Measurements from ENCODE around the gene LGALS1. TPM values are rescaled to one million over a fixed set of nuclear protein-coding genes. Genes with fewer than 3 reads are reported as not detected.
"Not testable (repeated sequence)": the region's sequence is repeated elsewhere in the genome, so short reads cannot be mapped to it uniquely, and the experiment has no call there.

Gene LGALS1
- polyA plus RNA-seq, 1 donor (not counting 4 experiments of a cell fraction or from before 2014, with no cell fraction given): 2,086 TPM

GRCh38 chr22:37715760-37716159 lies 40.3 kb downstream of the LGALS1 start:
- Histone ChIP-seq H3K4me2 (ENCODE audit: control insufficient read depth, extremely low read depth, insufficient read depth, low read depth, low read length) (no peak overlapping the region), H3K27me3 (ENCODE audit: control insufficient read depth, extremely low read depth, insufficient read depth, low read length) (no peaks in the 10 kb centered on the region), H3K4me1 (ENCODE audit: control insufficient read depth, extremely low read depth, insufficient read depth, low read length) (peaks cover 11% of the 10 kb centered on the region), H3K79me2 (ENCODE audit: control insufficient read depth, insufficient read depth, low read length) (no peaks in the 10 kb centered on the region), H4K20me1 (ENCODE audit: control insufficient read depth, extremely low read depth, insufficient read depth, low read length) (no peaks in the 10 kb centered on the region), H3K9me3 (ENCODE audit: control insufficient read depth, low read depth, low read length) (no peaks in the 10 kb centered on the region), H2AFZ (ENCODE audit: control insufficient read depth, low read length) (no peak overlapping the region), H3K9ac (ENCODE audit: control insufficient read depth, extremely low read depth, insufficient read depth, low read length) (no peak overlapping the region), H3K4me3 (ENCODE audit: control insufficient read depth in 2 of 3, extremely low read depth in 1 of 3, insufficient read depth in 2 of 3, low read depth in 1 of 3, low read length in 3 of 3) (no peak overlapping the region), H3K36me3 (ENCODE audit: control insufficient read depth in 2 of 2, extremely low read depth in 1 of 2, insufficient read depth in 2 of 2, low read length in 2 of 2) (peaks cover 0 to 2% of the 10 kb centered on the region in 2 experiments), H3K27ac (ENCODE audit: control insufficient read depth, insufficient read depth, low read length) (no peak overlapping the region), H3K9me1 (ENCODE audit: control insufficient read depth, extremely low read depth, insufficient read depth, low read length) (no peaks in the 10 kb centered on the region)
- no peak for TF ChIP-seq CTCF (optimal IDR thresholded peaks at IDR 0.05 in 1 of 3, IDR thresholded peaks at IDR 0.05 in 1 of 3, conservative IDR thresholded peaks at IDR 0.05 in 1 of 3; ENCODE audit: extremely low read depth in 1 of 3, insufficient read depth in 2 of 3, low read length in 3 of 3)
- TF ChIP-seq EZH2 (IDR thresholded peaks at IDR 0.05; ENCODE audit: low read length): no peak
- dilution Hi-C loops (cut with MboI; ENCODE audit: extremely low pct_ligation_motif_present, low sequenced_read_pairs): no loop called here
- DNase-seq (ENCODE audit: low read depth, low spot score): no peak
- no peak for FAIRE-seq

GRCh38 chr22:37716708-37717107 lies 41.3 kb downstream of the LGALS1 start:
- FAIRE-seq (peak; percentile 94), DNase-seq (ENCODE audit: low read depth, low spot score) (peak; percentile 7)
- Histone ChIP-seq H3K9me3 (ENCODE audit: control insufficient read depth, low read depth, low read length) (no peaks in the 10 kb centered on the region), H3K4me3 (ENCODE audit: control insufficient read depth in 2 of 3, extremely low read depth in 1 of 3, insufficient read depth in 2 of 3, low read depth in 1 of 3, low read length in 3 of 3) (peak overlapping the region in 1 of 3 experiments; percentile 37), H3K79me2 (ENCODE audit: control insufficient read depth, insufficient read depth, low read length) (no peaks in the 10 kb centered on the region), H4K20me1 (ENCODE audit: control insufficient read depth, extremely low read depth, insufficient read depth, low read length) (no peaks in the 10 kb centered on the region), H3K36me3 (ENCODE audit: control insufficient read depth in 2 of 2, extremely low read depth in 1 of 2, insufficient read depth in 2 of 2, low read length in 2 of 2) (peaks cover 0 to 2% of the 10 kb centered on the region in 2 experiments), H2AFZ (ENCODE audit: control insufficient read depth, low read length) (peak overlapping the region; percentile 56), H3K4me2 (ENCODE audit: control insufficient read depth, extremely low read depth, insufficient read depth, low read depth, low read length) (peak overlapping the region; percentile 58), H3K9me1 (ENCODE audit: control insufficient read depth, extremely low read depth, insufficient read depth, low read length) (no peaks in the 10 kb centered on the region), H3K27ac (ENCODE audit: control insufficient read depth, insufficient read depth, low read length) (peak overlapping the region; percentile 55), H3K4me1 (ENCODE audit: control insufficient read depth, extremely low read depth, insufficient read depth, low read length) (peaks cover 8% of the 10 kb centered on the region), H3K9ac (ENCODE audit: control insufficient read depth, extremely low read depth, insufficient read depth, low read length) (peak overlapping the region; percentile 50), H3K27me3 (ENCODE audit: control insufficient read depth, extremely low read depth, insufficient read depth, low read length) (no peaks in the 10 kb centered on the region)
- TF ChIP-seq CTCF (optimal IDR thresholded peaks at IDR 0.05 in 1 of 3, IDR thresholded peaks at IDR 0.05 in 1 of 3, conservative IDR thresholded peaks at IDR 0.05 in 1 of 3; ENCODE audit: extremely low read depth in 1 of 3, insufficient read depth in 2 of 3, low read length in 3 of 3): no peak
- no peak for TF ChIP-seq EZH2 (IDR thresholded peaks at IDR 0.05; ENCODE audit: low read length)
- dilution Hi-C loops (cut with MboI; ENCODE audit: extremely low pct_ligation_motif_present, low sequenced_read_pairs): no loop called here

- H2AFZ ChIP-seq (ENCODE audit: control insufficient read depth, low read length): peak overlapping the region; percentile 56
- H3K4me2 ChIP-seq (ENCODE audit: control insufficient read depth, extremely low read depth, insufficient read depth, low read depth, low read length): peak overlapping the region; percentile 58
- dilution Hi-C loops (cut with MboI; ENCODE audit: extremely low pct_ligation_motif_present, low sequenced_read_pairs); H4K20me1 ChIP-seq (ENCODE audit: control insufficient read depth, extremely low read depth, insufficient read depth, low read length); H3K79me2 ChIP-seq (ENCODE audit: control insufficient read depth, insufficient read depth, low read length); H3K9me1 ChIP-seq (ENCODE audit: control insufficient read depth, extremely low read depth, insufficient read depth, low read length); H3K4me1 ChIP-seq (ENCODE audit: control insufficient read depth, extremely low read depth, insufficient read depth, low read length); DNase-seq (ENCODE audit: low read depth, low spot score); H3K27me3 ChIP-seq (ENCODE audit: control insufficient read depth, extremely low read depth, insufficient read depth, low read length); FAIRE-seq; H3K9me3 ChIP-seq (ENCODE audit: control insufficient read depth, low read depth, low read length); H3K36me3 ChIP-seq (ENCODE audit: control insufficient read depth in 2 of 2, extremely low read depth in 1 of 2, insufficient read depth in 2 of 2, low read length in 2 of 2): not testable (repeated sequence)
- peak overlapping the region in 1 of 3 experiments; percentile 37 for H3K4me3 ChIP-seq (ENCODE audit: control insufficient read depth in 2 of 3, extremely low read depth in 1 of 3, insufficient read depth in 2 of 3, low read depth in 1 of 3, low read length in 3 of 3)
- H3K27ac ChIP-seq (ENCODE audit: control insufficient read depth, insufficient read depth, low read length): peak overlapping the region; percentile 55
- H3K9ac ChIP-seq (ENCODE audit: control insufficient read depth, extremely low read depth, insufficient read depth, low read length): peak overlapping the region; percentile 50
Observed at GRCh38 chr22:37717235-37717634, 41.8 kb downstream of the LGALS1 start.

GRCh38 chr22:37717746-37718305 lies 42.4 kb downstream of the LGALS1 start:
- not testable (repeated sequence) for H2AFZ ChIP-seq (ENCODE audit: control insufficient read depth, low read length)

More at GRCh38 chr22:37717746-37718305, 42.4 kb downstream of the LGALS1 start:
- H3K36me3 ChIP-seq (ENCODE audit: control insufficient read depth in 2 of 2, extremely low read depth in 1 of 2, insufficient read depth in 2 of 2, low read length in 2 of 2); FAIRE-seq; DNase-seq (ENCODE audit: low read depth, low spot score); H3K27me3 ChIP-seq (ENCODE audit: control insufficient read depth, extremely low read depth, insufficient read depth, low read length); H3K4me3 ChIP-seq (ENCODE audit: control insufficient read depth in 2 of 3, extremely low read depth in 1 of 3, insufficient read depth in 2 of 3, low read depth in 1 of 3, low read length in 3 of 3); H4K20me1 ChIP-seq (ENCODE audit: control insufficient read depth, extremely low read depth, insufficient read depth, low read length); H3K9me3 ChIP-seq (ENCODE audit: control insufficient read depth, low read depth, low read length); H3K79me2 ChIP-seq (ENCODE audit: control insufficient read depth, insufficient read depth, low read length); H3K9ac ChIP-seq (ENCODE audit: control insufficient read depth, extremely low read depth, insufficient read depth, low read length); H3K4me1 ChIP-seq (ENCODE audit: control insufficient read depth, extremely low read depth, insufficient read depth, low read length); dilution Hi-C loops (cut with MboI; ENCODE audit: extremely low pct_ligation_motif_present, low sequenced_read_pairs); H3K4me2 ChIP-seq (ENCODE audit: control insufficient read depth, extremely low read depth, insufficient read depth, low read depth, low read length); H3K27ac ChIP-seq (ENCODE audit: control insufficient read depth, insufficient read depth, low read length); H3K9me1 ChIP-seq (ENCODE audit: control insufficient read depth, extremely low read depth, insufficient read depth, low read length): not testable (repeated sequence)

Measured in keratinocyte (primary cell).